Left hindlimb (tissue), 1 donor: Measurements from ENCODE around the gene OPTC.
A peak's percentile ranks its signal among the peaks of the same experiment; 100 is the strongest.

Experiments used
- DNase-seq: peaks from one replicate; pipeline ENCODE4 v3.0.0-alpha.2; 2018

OPTC gene

GRCh38 chr1:203539831-203540546 is 46.0 kb downstream of the OPTC start:
- DNase-seq, result no peak

- DNase-seq, result no peak
Observed at GRCh38 chr1:203544485-203544884, 50.5 kb downstream of the OPTC start.

GRCh38 chr1:203544978-203545816 is 51.2 kb downstream of the OPTC start:
- no peak for DNase-seq

GRCh38 chr1:203546274-203546673 is 52.3 kb downstream of the OPTC start:
- no peak for DNase-seq

- DNase-seq, result no peak
Observed at GRCh38 chr1:203547147-203547546, 53.2 kb downstream of the OPTC start.

- DNase-seq, result no peak
Observed at GRCh38 chr1:203547771-203548421, 53.9 kb downstream of the OPTC start.

- no peak for DNase-seq
Observed at GRCh38 chr1:203548892-203549291, 54.9 kb downstream of the OPTC start.

GRCh38 chr1:203549309-203549708 is 55.4 kb downstream of the OPTC start:
- DNase-seq, result no peak

- no peak for DNase-seq
Observed at GRCh38 chr1:203550846-203551245, 56.9 kb downstream of the OPTC start.

GRCh38 chr1:203551550-203551949 is 57.6 kb downstream of the OPTC start:
- no peak for DNase-seq

GRCh38 chr1:203553496-203553895 is 59.5 kb downstream of the OPTC start:
- DNase-seq, result no peak

GRCh38 chr1:203554071-203554470 is 60.1 kb downstream of the OPTC start:
- no peak for DNase-seq

- DNase-seq, result peak; percentile 45
Observed at GRCh38 chr1:203555076-203555475, 61.1 kb downstream of the OPTC start.

- DNase-seq, result no peak
Observed at GRCh38 chr1:203555511-203556046, 61.6 kb downstream of the OPTC start.

- peak; percentile 89 for DNase-seq
Observed at GRCh38 chr1:203556047-203556851, 62.3 kb downstream of the OPTC start.

- peak; percentile 80 for DNase-seq
Observed at GRCh38 chr1:203557390-203557789, 63.4 kb downstream of the OPTC start.

GRCh38 chr1:203558064-203558760 is 64.3 kb downstream of the OPTC start:
- DNase-seq, result no peak
